ENCODE data around the gene AOC1. TPM values are rescaled to one million over a fixed set of nuclear protein-coding genes. Genes with fewer than 3 reads are reported as not detected.

The AOC1 gene
- total RNA-seq, 2 experiments from 2014 or later: not detected

GRCh38 chr7:150858236-150859197, 6.2 kb downstream of the AOC1 start:
- no peak overlapping the region for H3K4me3 Mint-ChIP-seq
- intact Hi-C loops (cut with DNase I, micrococcal nuclease): no loop called here
- H3K4me1 Mint-ChIP-seq (ENCODE audit: low read depth): no peaks in the 10 kb centered on the region
- TF ChIP-seq, protein P1, sequence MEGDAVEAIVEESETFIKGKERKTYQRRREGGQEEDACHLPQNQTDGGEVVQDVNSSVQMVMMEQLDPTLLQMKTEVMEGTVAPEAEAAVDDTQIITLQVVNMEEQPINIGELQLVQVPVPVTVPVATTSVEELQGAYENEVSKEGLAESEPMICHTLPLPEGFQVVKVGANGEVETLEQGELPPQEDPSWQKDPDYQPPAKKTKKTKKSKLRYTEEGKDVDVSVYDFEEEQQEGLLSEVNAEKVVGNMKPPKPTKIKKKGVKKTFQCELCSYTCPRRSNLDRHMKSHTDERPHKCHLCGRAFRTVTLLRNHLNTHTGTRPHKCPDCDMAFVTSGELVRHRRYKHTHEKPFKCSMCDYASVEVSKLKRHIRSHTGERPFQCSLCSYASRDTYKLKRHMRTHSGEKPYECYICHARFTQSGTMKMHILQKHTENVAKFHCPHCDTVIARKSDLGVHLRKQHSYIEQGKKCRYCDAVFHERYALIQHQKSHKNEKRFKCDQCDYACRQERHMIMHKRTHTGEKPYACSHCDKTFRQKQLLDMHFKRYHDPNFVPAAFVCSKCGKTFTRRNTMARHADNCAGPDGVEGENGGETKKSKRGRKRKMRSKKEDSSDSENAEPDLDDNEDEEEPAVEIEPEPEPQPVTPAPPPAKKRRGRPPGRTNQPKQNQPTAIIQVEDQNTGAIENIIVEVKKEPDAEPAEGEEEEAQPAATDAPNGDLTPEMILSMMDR (IDR thresholded peaks at IDR 0.05): no peak
- H3K27ac ChIP-seq (ENCODE audit: low read depth in 1 of 2, low read length in 2 of 2): no peak overlapping the region
- no peak for DNase-seq
- H3K36me3 ChIP-seq (ENCODE audit: insufficient read depth, low read length): no peaks in the 10 kb centered on the region
- no peak overlapping the region for H3K27ac Mint-ChIP-seq
- no peaks in the 10 kb centered on the region for H3K9me3 ChIP-seq (ENCODE audit: control insufficient read depth in 1 of 2, insufficient read depth in 1 of 2, low read length in 2 of 2)
- H3K36me3 Mint-ChIP-seq (ENCODE audit: low read depth): no peaks in the 10 kb centered on the region
- peaks cover 3 to 5% of the 10 kb centered on the region in 2 experiments for H3K27me3 ChIP-seq (ENCODE audit: control insufficient read depth in 1 of 2, insufficient read depth in 2 of 2, low read length in 2 of 2)
- no peaks in the 10 kb centered on the region for H3K9me3 Mint-ChIP-seq
- H3K27me3 Mint-ChIP-seq: peaks cover 6% of the 10 kb centered on the region
- CTCF ChIA-PET: interaction anchor here (0.6 kb wide), 1 partner anchor 1058 kb away, joined by 4 read pairs; no protein-coding TSS in a partner anchor
- ATAC-seq (ENCODE audit: poor library complexity): no peak
- H3K4me3 ChIP-seq (ENCODE audit: low read length): no peak overlapping the region
- POLR2A ChIA-PET: no interaction called here
- no peaks in the 10 kb centered on the region for H3K4me1 ChIP-seq (ENCODE audit: insufficient read depth, low read length)

DNA sequence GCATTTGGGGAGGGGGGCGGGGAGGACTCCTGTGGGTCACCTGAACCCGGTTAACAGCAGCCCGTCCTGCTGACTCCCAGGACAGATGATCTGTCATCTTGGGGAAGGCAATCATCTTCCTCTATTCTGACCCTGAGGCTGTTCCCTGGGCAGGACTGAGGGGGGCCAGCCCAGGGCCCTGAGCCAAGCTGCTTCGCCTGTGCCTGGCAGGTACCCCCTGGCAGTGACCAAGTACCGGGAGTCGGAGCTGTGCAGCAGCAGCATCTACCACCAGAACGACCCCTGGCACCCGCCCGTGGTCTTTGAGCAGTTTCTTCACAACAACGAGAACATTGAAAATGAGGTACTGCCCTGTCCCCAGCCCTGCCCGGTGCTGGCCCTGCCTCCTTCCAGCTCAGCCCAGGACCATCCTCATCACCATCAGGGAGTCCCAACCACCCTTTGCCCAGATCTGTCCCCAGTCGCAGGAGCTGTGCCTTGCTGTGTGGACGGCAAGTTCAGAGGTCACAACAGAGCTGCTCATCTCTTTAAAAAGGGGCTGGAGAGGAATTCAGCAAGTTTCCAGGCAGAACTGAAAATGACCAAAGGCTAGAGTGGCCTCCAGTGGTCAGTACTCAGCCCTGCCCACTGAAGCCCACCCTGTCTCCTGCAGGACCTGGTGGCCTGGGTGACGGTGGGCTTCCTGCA, 8.1 kb downstream of the AOC1 start:
- Histone ChIP-seq H3K4me3 (ENCODE audit: low read length) (no peak overlapping the region), H3K36me3 (ENCODE audit: insufficient read depth, low read length) (no peaks in the 10 kb centered on the region), H3K27me3 (ENCODE audit: control insufficient read depth in 1 of 2, insufficient read depth in 2 of 2, low read length in 2 of 2) (peaks cover 4 to 5% of the 10 kb centered on the region in 2 experiments), H3K4me1 (ENCODE audit: insufficient read depth, low read length) (no peaks in the 10 kb centered on the region), H3K27ac (ENCODE audit: low read depth in 1 of 2, low read length in 2 of 2) (no peak overlapping the region), H3K9me3 (ENCODE audit: control insufficient read depth in 1 of 2, insufficient read depth in 1 of 2, low read length in 2 of 2) (no peaks in the 10 kb centered on the region)
- no peak overlapping the region for H3K4me3 Mint-ChIP-seq
- CTCF ChIA-PET: no interaction called here
- H3K4me1 Mint-ChIP-seq (ENCODE audit: low read depth): no peaks in the 10 kb centered on the region
- H3K9me3 Mint-ChIP-seq: no peaks in the 10 kb centered on the region
- DNase-seq (no peak), ATAC-seq (ENCODE audit: poor library complexity) (no peak)
- H3K27me3 Mint-ChIP-seq: peaks cover 5% of the 10 kb centered on the region
- POLR2A ChIA-PET: no interaction called here
- no peak overlapping the region for H3K27ac Mint-ChIP-seq
- intact Hi-C loops (cut with DNase I, micrococcal nuclease): no loop called here
- TF ChIP-seq, protein P1 (IDR thresholded peaks at IDR 0.05): no peak
- H3K36me3 Mint-ChIP-seq (ENCODE audit: low read depth): no peaks in the 10 kb centered on the region

DNA sequence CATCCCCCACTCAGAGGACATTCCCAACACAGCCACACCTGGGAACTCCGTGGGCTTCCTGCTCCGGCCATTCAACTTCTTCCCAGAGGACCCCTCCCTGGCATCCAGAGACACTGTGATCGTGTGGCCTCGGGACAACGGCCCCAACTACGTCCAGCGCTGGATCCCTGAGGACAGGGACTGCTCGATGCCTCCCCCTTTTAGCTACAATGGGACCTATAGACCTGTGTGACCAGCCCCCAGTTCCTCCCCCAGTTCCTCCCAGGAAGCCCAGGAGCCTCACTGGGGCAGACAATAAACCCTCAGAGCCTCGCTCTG, 8.6 kb downstream of the AOC1 start:
- TF ChIP-seq, protein P1 (IDR thresholded peaks at IDR 0.05): no peak
- H3K4me3 ChIP-seq (ENCODE audit: low read length): no peak overlapping the region
- no peaks in the 10 kb centered on the region for H3K36me3 ChIP-seq (ENCODE audit: insufficient read depth, low read length)
- intact Hi-C loops (cut with DNase I, micrococcal nuclease): no loop called here
- H3K9me3 ChIP-seq (ENCODE audit: control insufficient read depth in 1 of 2, insufficient read depth in 1 of 2, low read length in 2 of 2): no peaks in the 10 kb centered on the region
- ChIA-PET POLR2A (no interaction called here), CTCF (no interaction called here)
- H3K27me3 ChIP-seq (ENCODE audit: control insufficient read depth in 1 of 2, insufficient read depth in 2 of 2, low read length in 2 of 2): peaks cover 3 to 4% of the 10 kb centered on the region in 2 experiments
- no peak overlapping the region for H3K4me3 Mint-ChIP-seq
- no peaks in the 10 kb centered on the region for H3K36me3 Mint-ChIP-seq (ENCODE audit: low read depth)
- H3K27ac Mint-ChIP-seq: no peak overlapping the region
- H3K9me3 Mint-ChIP-seq: no peaks in the 10 kb centered on the region
- no peak for ATAC-seq (ENCODE audit: poor library complexity)
- DNase-seq: no peak
- H3K27ac ChIP-seq (ENCODE audit: low read depth in 1 of 2, low read length in 2 of 2): no peak overlapping the region
- peaks cover 3% of the 10 kb centered on the region for H3K27me3 Mint-ChIP-seq
- H3K4me1 Mint-ChIP-seq (ENCODE audit: low read depth): no peaks in the 10 kb centered on the region
- no peaks in the 10 kb centered on the region for H3K4me1 ChIP-seq (ENCODE audit: insufficient read depth, low read length)
